Measurements from ENCODE around the gene PACSIN2. TPM values are rescaled to one million over a fixed set of nuclear protein-coding genes. Genes with fewer than 3 reads are reported as not detected.

PACSIN2 gene
- total RNA-seq: 10 to 100 TPM; 25.8 to 46.0 (median 27.8) TPM

- 0% methylated on average over 3 to 10 of the region's 85 CpGs for WGBS, 2 donors
- H3K36me3 ChIP-seq: no peaks in the 10 kb centered on the region
- peaks cover 9 to 75% (median 20%) of the 10 kb centered on the region in 3 donors for H3K4me1 ChIP-seq
Observed at GRCh38 chr22:43014869-43015676, at the start of gene PACSIN2. Gene PACSIN2, minus strand, starts transcription at chr22:43015149. Its CDS starts 103,069 bp downstream, at chr22:42912080.

GRCh38 chr22:43060183-43060582 lies 45.2 kb upstream of the PACSIN2 start:
- intact Hi-C loops (cut with DNase I): no loop called here
- H3K36me3 ChIP-seq: peaks cover 0 to 57% (median 0%) of the 10 kb centered on the region in 3 donors
- H3K27me3 ChIP-seq: no peaks in the 10 kb centered on the region
- no peak for DNase-seq
- WGBS, 2 donors: 60 to 71% methylated on average over 1 to 2 of the region's 5 CpGs
- no peak overlapping the region for H3K4me3 ChIP-seq
- no peak for TF ChIP-seq POLR2A (IDR thresholded peaks at IDR 0.05)
- peak in 5 of 6 experiments; percentile 10 to 70 (median 52) for TF ChIP-seq CTCF (IDR thresholded peaks at IDR 0.05)
- H3K9me3 ChIP-seq: no peaks in the 10 kb centered on the region
- no peaks in the 10 kb centered on the region for H3K4me1 ChIP-seq
- no peak overlapping the region for H3K27ac ChIP-seq

More at GRCh38 chr22:43014869-43015676, at the start of gene PACSIN2:
- H3K4me3 ChIP-seq: peak within 1 kb of the TSS; percentile 87 to 97 (median 92)
- peak within 1 kb of the TSS; percentile 78 to 92 (median 90) for H3K27ac ChIP-seq
- peak; percentile 97 for DNase-seq
- H3K27me3 ChIP-seq: no peaks in the 10 kb centered on the region
- intact Hi-C loops (cut with DNase I): no loop called here
- H3K9me3 ChIP-seq: no peaks in the 10 kb centered on the region
- TF ChIP-seq CTCF (IDR thresholded peaks at IDR 0.05) (peak in 1 of 6 experiments; percentile 5), POLR2A (IDR thresholded peaks at IDR 0.05) (peak in 3 of 4 donors; percentile 75 to 95 (median 91))

GRCh38 chr22:43057641-43058040 lies 42.7 kb upstream of the PACSIN2 start:
- H3K27ac ChIP-seq: no peak overlapping the region
- H3K36me3 ChIP-seq: peaks cover 0 to 43% (median 0%) of the 10 kb centered on the region in 3 donors
- TF ChIP-seq CTCF (IDR thresholded peaks at IDR 0.05): no peak
- H3K4me1 ChIP-seq: no peaks in the 10 kb centered on the region
- no peaks in the 10 kb centered on the region for H3K27me3 ChIP-seq
- intact Hi-C loops (cut with DNase I): no loop called here
- DNase-seq: no peak
- whole genome bisulfite sequencing, 2 donors: 86 to 89% methylated on average over 7 of the region's 7 CpGs
- no peak overlapping the region for H3K4me3 ChIP-seq
- H3K9me3 ChIP-seq: no peaks in the 10 kb centered on the region

- TF ChIP-seq CTCF (IDR thresholded peaks at IDR 0.05) (peak in 1 of 6 experiments; percentile 33), POLR2A (IDR thresholded peaks at IDR 0.05) (no peak)
- no peaks in the 10 kb centered on the region for H3K9me3 ChIP-seq
- no peaks in the 10 kb centered on the region for H3K27me3 ChIP-seq
- no peak overlapping the region for H3K27ac ChIP-seq
- H3K36me3 ChIP-seq: peaks cover 0 to 34% (median 0%) of the 10 kb centered on the region in 3 donors
- DNase-seq: no peak
- H3K4me3 ChIP-seq: no peak overlapping the region
- intact Hi-C loops (cut with DNase I): no loop called here
- WGBS, 2 donors: 94% methylated on average over 3 to 6 of the region's 7 CpGs
- no peaks in the 10 kb centered on the region for H3K4me1 ChIP-seq
Observed at GRCh38 chr22:43053176-43053575, 38.2 kb upstream of the PACSIN2 start.

GRCh38 chr22:43050995-43051394 lies 36.0 kb upstream of the PACSIN2 start:
- 80% methylated on average over 1 to 6 of the region's 10 CpGs for WGBS, 2 donors
- no peaks in the 10 kb centered on the region for H3K27me3 ChIP-seq
- H3K27ac ChIP-seq: no peak overlapping the region
- TF ChIP-seq CTCF (IDR thresholded peaks at IDR 0.05) (no peak), POLR2A (IDR thresholded peaks at IDR 0.05) (no peak)
- peaks cover 0 to 32% (median 0%) of the 10 kb centered on the region in 3 donors for H3K36me3 ChIP-seq
- intact Hi-C loops (cut with DNase I): no loop called here
- no peaks in the 10 kb centered on the region for H3K4me1 ChIP-seq
- no peak for DNase-seq
- H3K4me3 ChIP-seq: no peak overlapping the region
- no peaks in the 10 kb centered on the region for H3K9me3 ChIP-seq

Data from esophagus squamous epithelium (tissue), 5 donors.